OCI-LY1 (cell line): Measurements from ENCODE around the gene DNAAF5.

ENCODE experiments used
- EZH2 ChIP-seq: fragments of 200-600 bp; sonication (generic), shearing (Covaris generic); IDR thresholded peaks from 2 replicates; pipeline ENCODE4 v1.8.0; 2017; ENCODE audit warnings: borderline replicate concordance, mixed run types, mild to moderate bottlenecking, antibody characterized with exemption, low read length, moderate library complexity, mixed read lengths
- TF ChIP-seq, protein P1 (sequence below): fragments of 200-600 bp; sonication (generic), shearing (Covaris generic); IDR thresholded peaks from 2 replicates; pipeline ENCODE4 v1.5.1; 2017; ENCODE audit warnings: mild to moderate bottlenecking, antibody characterized with exemption, low read length, moderate library complexity, mixed read lengths

DNA sequence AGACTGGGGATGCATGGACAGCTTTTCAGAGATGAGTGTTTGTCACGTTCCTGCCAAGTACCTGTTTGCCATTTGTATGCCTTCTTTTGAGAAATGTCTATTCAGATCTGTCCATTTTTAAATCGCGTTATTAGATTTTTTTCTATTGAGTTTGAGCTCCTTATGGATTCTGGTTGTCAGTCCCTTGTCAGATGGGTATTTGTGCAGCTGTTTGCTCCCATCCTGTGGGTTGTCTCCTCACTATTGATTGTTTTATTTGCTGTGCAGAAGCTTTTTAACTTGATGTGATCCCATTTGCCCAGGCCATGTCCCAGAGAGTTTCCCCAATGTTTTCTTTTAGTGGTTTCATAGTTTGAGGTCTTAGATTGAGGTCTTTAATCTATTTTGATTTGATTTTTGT, 6.1 kb downstream of the DNAAF5 start:
- TF ChIP-seq, protein P1, sequence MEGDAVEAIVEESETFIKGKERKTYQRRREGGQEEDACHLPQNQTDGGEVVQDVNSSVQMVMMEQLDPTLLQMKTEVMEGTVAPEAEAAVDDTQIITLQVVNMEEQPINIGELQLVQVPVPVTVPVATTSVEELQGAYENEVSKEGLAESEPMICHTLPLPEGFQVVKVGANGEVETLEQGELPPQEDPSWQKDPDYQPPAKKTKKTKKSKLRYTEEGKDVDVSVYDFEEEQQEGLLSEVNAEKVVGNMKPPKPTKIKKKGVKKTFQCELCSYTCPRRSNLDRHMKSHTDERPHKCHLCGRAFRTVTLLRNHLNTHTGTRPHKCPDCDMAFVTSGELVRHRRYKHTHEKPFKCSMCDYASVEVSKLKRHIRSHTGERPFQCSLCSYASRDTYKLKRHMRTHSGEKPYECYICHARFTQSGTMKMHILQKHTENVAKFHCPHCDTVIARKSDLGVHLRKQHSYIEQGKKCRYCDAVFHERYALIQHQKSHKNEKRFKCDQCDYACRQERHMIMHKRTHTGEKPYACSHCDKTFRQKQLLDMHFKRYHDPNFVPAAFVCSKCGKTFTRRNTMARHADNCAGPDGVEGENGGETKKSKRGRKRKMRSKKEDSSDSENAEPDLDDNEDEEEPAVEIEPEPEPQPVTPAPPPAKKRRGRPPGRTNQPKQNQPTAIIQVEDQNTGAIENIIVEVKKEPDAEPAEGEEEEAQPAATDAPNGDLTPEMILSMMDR: no peak
- TF ChIP-seq EZH2: no peak
